Fibroblast of pulmonary artery (primary cell): ENCODE measurements around the gene MORF4L1.

Experiments
- DNase-seq: peaks from one replicate; pipeline ENCODE4 v3.0.0-alpha.2; 2010; ENCODE audit warnings: low read depth
- H3K4me3 ChIP-seq: replicated peaks from 2 replicates; pipeline ENCODE4 v1.5.1; 2011; ENCODE audit warnings: low read depth, mild to moderate bottlenecking, control low read depth, low read length, moderate library complexity
- CTCF ChIP-seq: IDR thresholded peaks from 2 replicates; pipeline ENCODE4 v1.5.1; 2011; ENCODE audit warnings: mild to moderate bottlenecking, control low read depth, low read length, inconsistent platforms; ENCODE audit errors: missing control alignments

MORF4L1 gene

GRCh38 chr15:78934655-78935023 lies 61.9 kb downstream of the MORF4L1 start:
- H3K4me3 ChIP-seq: no peak overlapping the region
- TF ChIP-seq CTCF: no peak
- no peak for DNase-seq

DNA sequence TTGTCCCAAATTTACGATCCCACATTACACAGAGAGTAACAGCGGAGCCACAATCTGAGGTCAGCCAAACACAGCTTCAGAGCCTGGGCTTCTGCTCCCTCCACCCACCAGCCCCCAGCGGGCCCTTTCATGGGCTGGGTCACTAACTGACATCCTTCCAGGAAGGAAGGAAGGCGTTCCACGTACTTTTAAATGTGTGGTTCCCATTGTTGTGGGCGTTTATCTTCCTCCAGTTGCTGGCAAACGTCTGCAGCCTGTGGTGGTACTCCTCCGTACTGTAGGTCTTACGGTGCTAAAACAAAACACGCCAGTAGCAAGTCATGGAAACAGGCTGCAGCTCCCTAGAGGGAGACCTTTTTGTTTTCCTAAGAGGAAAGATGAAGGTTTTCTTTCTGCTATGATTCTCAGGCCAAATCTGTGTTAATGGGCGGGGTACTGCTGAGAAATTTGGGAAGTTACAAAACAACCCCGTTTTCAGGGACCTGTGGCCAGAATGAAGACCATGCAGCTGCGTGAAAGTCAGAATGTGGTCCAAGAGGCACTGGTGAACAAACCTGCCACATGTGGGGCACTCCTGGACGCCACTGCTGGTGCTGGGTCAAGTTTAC lies 64.5 kb downstream of the MORF4L1 start:
- no peak overlapping the region for H3K4me3 ChIP-seq
- peak; percentile 84 for DNase-seq
- TF ChIP-seq CTCF: no peak

- TF ChIP-seq CTCF: no peak
- H3K4me3 ChIP-seq: no peak overlapping the region
- no peak for DNase-seq
Measured at GRCh38 chr15:78938658-78939488, 66.2 kb downstream of the MORF4L1 start.

GRCh38 chr15:78942741-78943140 lies 70.1 kb downstream of the MORF4L1 start:
- H3K4me3 ChIP-seq: no peak overlapping the region
- no peak for TF ChIP-seq CTCF
- DNase-seq: no peak

- no peak for TF ChIP-seq CTCF
- DNase-seq: no peak
- H3K4me3 ChIP-seq: no peak overlapping the region
Measured at GRCh38 chr15:78943692-78944091, 71.0 kb downstream of the MORF4L1 start.

GRCh38 chr15:78944202-78944625 lies 71.5 kb downstream of the MORF4L1 start:
- DNase-seq: no peak
- no peak for TF ChIP-seq CTCF
- peak overlapping the region; percentile 44 for H3K4me3 ChIP-seq
